ENCODE measurements around the gene ZBTB32. TPM values are rescaled to one million over a fixed set of nuclear protein-coding genes. Genes with fewer than 3 reads are reported as not detected.

ZBTB32 gene
- total RNA-seq, 1 donor, result not detected

- DNase-seq (ENCODE audit: low read depth), result peak; percentile 100
- TF ChIP-seq, protein P1, sequence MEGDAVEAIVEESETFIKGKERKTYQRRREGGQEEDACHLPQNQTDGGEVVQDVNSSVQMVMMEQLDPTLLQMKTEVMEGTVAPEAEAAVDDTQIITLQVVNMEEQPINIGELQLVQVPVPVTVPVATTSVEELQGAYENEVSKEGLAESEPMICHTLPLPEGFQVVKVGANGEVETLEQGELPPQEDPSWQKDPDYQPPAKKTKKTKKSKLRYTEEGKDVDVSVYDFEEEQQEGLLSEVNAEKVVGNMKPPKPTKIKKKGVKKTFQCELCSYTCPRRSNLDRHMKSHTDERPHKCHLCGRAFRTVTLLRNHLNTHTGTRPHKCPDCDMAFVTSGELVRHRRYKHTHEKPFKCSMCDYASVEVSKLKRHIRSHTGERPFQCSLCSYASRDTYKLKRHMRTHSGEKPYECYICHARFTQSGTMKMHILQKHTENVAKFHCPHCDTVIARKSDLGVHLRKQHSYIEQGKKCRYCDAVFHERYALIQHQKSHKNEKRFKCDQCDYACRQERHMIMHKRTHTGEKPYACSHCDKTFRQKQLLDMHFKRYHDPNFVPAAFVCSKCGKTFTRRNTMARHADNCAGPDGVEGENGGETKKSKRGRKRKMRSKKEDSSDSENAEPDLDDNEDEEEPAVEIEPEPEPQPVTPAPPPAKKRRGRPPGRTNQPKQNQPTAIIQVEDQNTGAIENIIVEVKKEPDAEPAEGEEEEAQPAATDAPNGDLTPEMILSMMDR (IDR thresholded peaks at IDR 0.05; ENCODE audit: insufficient read depth, low read depth, low read length), result no peak
These were observed 41.1 kb downstream of the ZBTB32 start, which contains the start of the genes PSENEN and U2AF1L4 for GRCh38 chr19:35745328-35746086. PSENEN (plus strand) TSS chr19:35745651; CDS start chr19:35745931, 280 bp downstream. U2AF1L4 (minus strand) TSS chr19:35745418; CDS start chr19:35745391, 27 bp downstream.

DNA sequence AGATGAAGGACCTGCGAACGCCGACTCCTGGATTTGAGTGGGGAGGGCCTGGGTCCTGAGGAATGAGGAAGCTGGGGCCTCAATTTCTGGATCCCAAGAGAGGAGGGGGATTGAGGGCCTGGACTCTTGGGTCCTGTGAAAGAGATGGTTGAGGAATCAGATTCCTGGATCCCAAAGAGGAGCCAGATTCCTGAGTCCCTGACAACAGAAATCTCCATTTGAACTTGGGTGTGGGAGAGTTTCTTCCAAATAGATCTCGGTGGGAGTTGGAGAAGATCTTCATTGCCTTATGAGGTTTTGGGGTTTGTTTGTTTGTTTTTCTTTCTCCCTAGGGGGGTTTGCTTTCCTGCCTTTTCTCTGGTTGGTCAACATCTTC is 41.7 kb downstream of the ZBTB32 start:
- peak overlapping the region; percentile 90 for H3K4me3 ChIP-seq (ENCODE audit: low read depth, low read length)
- TF ChIP-seq, protein P1 (IDR thresholded peaks at IDR 0.05; ENCODE audit: insufficient read depth, low read depth, low read length), result no peak
- no peak for DNase-seq (ENCODE audit: low read depth)

More at GRCh38 chr19:35745328-35746086, 41.1 kb downstream of the ZBTB32 start, which contains the start of the genes PSENEN and U2AF1L4:
- H3K4me3 ChIP-seq (ENCODE audit: low read depth, low read length), result peak within 1 kb of the TSS; percentile 90

GRCh38 chr19:35746531-35746930 is 42.2 kb downstream of the ZBTB32 start:
- H3K4me3 ChIP-seq (ENCODE audit: low read depth, low read length), result peak overlapping the region; percentile 90

DNA sequence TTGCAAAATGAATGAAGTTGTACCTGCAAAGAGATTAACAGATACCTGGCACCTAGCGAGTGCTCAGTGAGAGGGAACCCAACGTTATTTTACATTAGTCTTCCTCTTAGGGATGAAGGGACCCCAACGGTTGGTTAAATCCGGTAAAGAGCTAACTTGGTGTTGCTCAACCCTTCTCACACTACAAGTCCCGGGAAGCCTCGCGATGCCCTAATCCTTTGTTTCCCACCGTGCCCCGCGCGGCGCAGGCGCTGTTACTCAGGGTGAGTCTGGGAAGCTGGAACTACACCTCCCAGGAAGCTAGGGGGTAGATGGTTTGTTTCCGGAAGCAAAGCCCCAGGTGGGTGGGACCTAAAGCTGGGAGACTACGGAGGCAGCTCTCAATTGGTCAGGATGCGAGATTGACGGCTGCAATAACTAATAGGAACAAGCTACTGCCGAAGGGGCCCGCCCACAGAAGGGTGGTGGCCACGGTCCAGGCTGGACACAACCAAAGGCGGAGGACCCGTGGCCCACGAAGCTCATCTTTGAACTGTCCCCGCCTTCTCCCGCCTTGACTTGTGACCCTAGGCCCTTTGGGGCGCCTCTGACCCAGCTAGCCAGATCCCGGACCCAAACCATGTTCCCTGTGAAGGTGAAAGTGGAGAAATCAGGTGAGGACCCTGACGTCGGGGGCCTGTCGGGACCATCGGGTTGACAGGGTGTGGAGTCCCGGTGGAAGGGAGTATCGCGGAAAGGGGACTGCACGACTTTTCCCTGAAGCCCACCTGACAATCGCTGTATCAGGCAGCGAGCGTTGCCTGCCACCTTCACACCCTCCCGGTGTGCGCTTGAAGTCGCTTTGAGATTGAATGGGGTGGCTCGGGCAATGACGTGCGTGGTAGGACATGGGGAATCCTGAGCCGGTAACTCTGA is 44.0 kb downstream of the ZBTB32 start, which contains the start of gene LIN37:
Gene LIN37 (plus strand): TSS at position 471 of the 915 bp plus-strand sequence. CDS start 149 bp downstream, at position 620.
- peak; percentile 100 for DNase-seq (ENCODE audit: low read depth)
- TF ChIP-seq, protein P1 (IDR thresholded peaks at IDR 0.05; ENCODE audit: insufficient read depth, low read depth, low read length), result no peak
- peak within 1 kb of the TSS; percentile 100 for H3K4me3 ChIP-seq (ENCODE audit: low read depth, low read length)

More at GRCh38 chr19:35746531-35746930, 42.2 kb downstream of the ZBTB32 start:
- TF ChIP-seq, protein P1 (IDR thresholded peaks at IDR 0.05; ENCODE audit: insufficient read depth, low read depth, low read length), result no peak
- DNase-seq (ENCODE audit: low read depth), result no peak

- TF ChIP-seq, protein P1 (IDR thresholded peaks at IDR 0.05; ENCODE audit: insufficient read depth, low read depth, low read length), result no peak
- no peak for DNase-seq (ENCODE audit: low read depth)
- H3K4me3 ChIP-seq (ENCODE audit: low read depth, low read length), result no peak overlapping the region
These were observed 45.8 kb downstream of the ZBTB32 start for GRCh38 chr19:35750167-35750566.
